Stimulated activated CD4-positive, alpha-beta T cell treated with anti-CD3 and anti-CD28 coated beads, Interleukin-4, amount 100 ng/mL, for 1 hour (primary cell): ENCODE measurements around the gene B3GALT2.

Source experiments
- DNase-seq: peaks from one replicate; pipeline ENCODE4 v3.0.0-alpha.2; 2020

B3GALT2 gene

GRCh38 chr1:193181536-193181935 is 4.9 kb downstream of the B3GALT2 start:
- DNase-seq = no peak

GRCh38 chr1:193179094-193179493 is 7.3 kb downstream of the B3GALT2 start:
- DNase-seq = no peak

GRCh38 chr1:193176788-193177187 is 9.6 kb downstream of the B3GALT2 start:
- DNase-seq = no peak

- DNase-seq = no peak
These were observed 10.3 kb downstream of the B3GALT2 start for GRCh38 chr1:193176113-193176512.

GRCh38 chr1:193157360-193157759 is 29.1 kb downstream of the B3GALT2 start:
- DNase-seq = no peak

- no peak for DNase-seq
These were observed 29.6 kb downstream of the B3GALT2 start for GRCh38 chr1:193156822-193157142.

GRCh38 chr1:193156117-193156821 is 30.1 kb downstream of the B3GALT2 start:
- no peak for DNase-seq

GRCh38 chr1:193144999-193145398 is 41.4 kb downstream of the B3GALT2 start:
- no peak for DNase-seq

- no peak for DNase-seq
These were observed 42.0 kb downstream of the B3GALT2 start for GRCh38 chr1:193144361-193144938.

- no peak for DNase-seq
These were observed 43.1 kb downstream of the B3GALT2 start for GRCh38 chr1:193143285-193143684.

GRCh38 chr1:193142409-193142808 is 44.0 kb downstream of the B3GALT2 start:
- no peak for DNase-seq

- no peak for DNase-seq
These were observed 44.6 kb downstream of the B3GALT2 start for GRCh38 chr1:193141804-193142203.

- no peak for DNase-seq
These were observed 46.2 kb downstream of the B3GALT2 start for GRCh38 chr1:193140254-193140653.

- no peak for DNase-seq
These were observed 55.0 kb downstream of the B3GALT2 start for GRCh38 chr1:193131266-193131860.
